H9 (cell line): ENCODE data around the gene MSI2. TPM values are rescaled to one million over a fixed set of nuclear protein-coding genes. Genes with fewer than 3 reads are reported as not detected.

Experiments
- DNase-seq: peaks from one replicate; pipeline ENCODE4 v3.0.0-alpha.2; 2017
- H2AFZ ChIP-seq: one replicate; pipeline ENCODE4 v1.6.1; 2013; ENCODE audit warnings: mild to moderate bottlenecking, low read length, control low read depth, moderate library complexity
- H2AK5ac ChIP-seq: 2 replicates; pipeline ENCODE4 v1.6.1; 2013; ENCODE audit warnings: low read length, control low read depth, mixed read lengths; ENCODE audit not compliant: insufficient read length
- H2BK120ac ChIP-seq: one replicate; pipeline ENCODE4 v1.6.1; 2013; ENCODE audit warnings: low read depth, mild to moderate bottlenecking, low read length, control low read depth, inconsistent platforms; ENCODE audit not compliant: poor library complexity, severe bottlenecking
- H2BK12ac ChIP-seq: 2 replicates; pipeline ENCODE4 v1.6.1; 2013; ENCODE audit warnings: low read length, control low read depth, mixed read lengths, low read depth; ENCODE audit not compliant: insufficient read length
- H2BK15ac ChIP-seq: 2 replicates; pipeline ENCODE4 v1.6.1; 2013; ENCODE audit warnings: low read depth, low read length, control low read depth
- H2BK20ac ChIP-seq: one replicate; pipeline ENCODE4 v1.6.1; 2013; ENCODE audit warnings: low read depth, mild to moderate bottlenecking, low read length, control low read depth, inconsistent platforms; ENCODE audit not compliant: poor library complexity, severe bottlenecking
- H2BK5ac ChIP-seq: 2 replicates; pipeline ENCODE4 v1.6.1; 2013; ENCODE audit warnings: low read length, control low read depth, mixed read lengths; ENCODE audit not compliant: insufficient read length
- H3K14ac ChIP-seq: 2 replicates; pipeline ENCODE4 v1.6.1; 2013; ENCODE audit warnings: low read length, control low read depth; ENCODE audit not compliant: insufficient read depth
- H3K18ac ChIP-seq: 2 replicates; pipeline ENCODE4 v1.6.1; 2013; ENCODE audit warnings: low read depth, mild to moderate bottlenecking, mixed read lengths, low read length, control low read depth; ENCODE audit not compliant: insufficient read length
- H3K23ac ChIP-seq: 2 replicates; pipeline ENCODE4 v1.6.1; 2013; ENCODE audit warnings: low read length, control low read depth, mixed read lengths, low read depth; ENCODE audit not compliant: insufficient read length
- H3K23me2 ChIP-seq: 2 replicates; pipeline ENCODE4 v1.6.1; 2013; ENCODE audit warnings: low read depth, mild to moderate bottlenecking, mixed read lengths, low read length, control low read depth; ENCODE audit not compliant: insufficient read length, poor library complexity, severe bottlenecking
- H3K27ac ChIP-seq: 2 replicates; pipeline ENCODE4 v1.5.1; 2013; ENCODE audit warnings: low read length, control low read depth, mixed read lengths, low read depth; ENCODE audit not compliant: insufficient read length
- H3K27me3 ChIP-seq: 2 replicates; pipeline ENCODE4 v1.6.1; 2013; ENCODE audit warnings: low read length, control low read depth, inconsistent platforms; ENCODE audit not compliant: insufficient read depth
- H3K4ac ChIP-seq: 2 replicates; pipeline ENCODE4 v1.6.1; 2013; ENCODE audit warnings: low read depth, mild to moderate bottlenecking, control low read depth, inconsistent platforms, low read length, moderate library complexity
- H3K4me1 ChIP-seq: 2 replicates; pipeline ENCODE4 v1.6.1; 2013; ENCODE audit warnings: low read length, control low read depth, inconsistent platforms; ENCODE audit not compliant: insufficient read depth
- H3K4me2 ChIP-seq: 2 replicates; pipeline ENCODE4 v1.6.1; 2013; ENCODE audit warnings: low read length, control low read depth, mixed read lengths; ENCODE audit not compliant: insufficient read length, insufficient read depth
- H3K56ac ChIP-seq: 2 replicates; pipeline ENCODE4 v1.6.1; 2013; ENCODE audit warnings: low read depth, mild to moderate bottlenecking, mixed read lengths, low read length, control low read depth; ENCODE audit not compliant: insufficient read length
- H3K79me1 ChIP-seq: 2 replicates; pipeline ENCODE4 v1.6.1; 2013; ENCODE audit warnings: low read depth, mild to moderate bottlenecking, moderate library complexity, low read length, control low read depth, inconsistent platforms; ENCODE audit not compliant: insufficient read depth, poor library complexity, severe bottlenecking
- H3K79me2 ChIP-seq: 2 replicates; pipeline ENCODE4 v1.6.1; 2013; ENCODE audit warnings: low read length, control low read depth, inconsistent platforms; ENCODE audit not compliant: insufficient read depth
- H3K9ac ChIP-seq: 2 replicates; pipeline ENCODE4 v1.6.1; 2013; ENCODE audit warnings: low read length, control low read depth, mixed read lengths; ENCODE audit not compliant: insufficient read length; ENCODE audit errors: extremely low read depth
- H3K9me3 ChIP-seq: one replicate; pipeline ENCODE4 v1.6.1; 2013; ENCODE audit warnings: low read depth, low read length, inconsistent platforms; ENCODE audit not compliant: control insufficient read depth
- H3T11ph ChIP-seq: one replicate; pipeline ENCODE4 v1.6.1; 2013; ENCODE audit warnings: mild to moderate bottlenecking, low read length, control low read depth, inconsistent platforms
- H4K20me1 ChIP-seq: one replicate; pipeline ENCODE4 v1.6.1; 2013; ENCODE audit not compliant: control insufficient read depth, insufficient read length, insufficient read depth
- H4K5ac ChIP-seq: 2 replicates; pipeline ENCODE4 v1.6.1; 2013; ENCODE audit warnings: low read depth, mild to moderate bottlenecking, mixed read lengths, low read length, control low read depth; ENCODE audit not compliant: insufficient read length
- H4K8ac ChIP-seq: replicated peaks from 2 replicates; pipeline ENCODE4 v1.6.1; 2013; ENCODE audit warnings: low read length, control low read depth, mixed read lengths, low read depth; ENCODE audit not compliant: insufficient read length
- H4K91ac ChIP-seq: 2 replicates; pipeline ENCODE4 v1.6.1; 2013; ENCODE audit warnings: low read depth, mild to moderate bottlenecking, moderate library complexity, mixed read lengths, low read length, control low read depth; ENCODE audit not compliant: insufficient read length
- H3K27ac Mint-ChIP-seq, 3 experiments: 2 replicates in 2 of 3; 3 replicates in 1 of 3; pipeline ENCODE4 v1.8.0; 2020 to 2021; ENCODE audit warnings: mixed read lengths in 3 of 3, mild to moderate bottlenecking in 1 of 3, moderate library complexity in 1 of 3
- H3K27me3 Mint-ChIP-seq: 2 replicates; pipeline ENCODE4 v1.8.0; 2021; ENCODE audit warnings: low read depth, mild to moderate bottlenecking, moderate library complexity, mixed read lengths
- H3K36me3 Mint-ChIP-seq, 3 experiments: 2 replicates in 2 of 3; 3 replicates in 1 of 3; pipeline ENCODE4 v1.8.0; 2020 to 2021; ENCODE audit warnings: low read depth in 3 of 3, mixed read lengths in 3 of 3; ENCODE audit not compliant: insufficient read depth in 1 of 3
- H3K4me1 Mint-ChIP-seq, 2 experiments: 2 replicates each; pipeline ENCODE4 v1.8.0; 2020; ENCODE audit warnings: mixed read lengths in 2 of 2
- H3K4me3 Mint-ChIP-seq, 2 experiments: 2 replicates in 1 of 2; 3 replicates in 1 of 2; pipeline ENCODE4 v1.8.0; 2020 to 2021; ENCODE audit warnings: mild to moderate bottlenecking in 2 of 2, mixed read lengths in 2 of 2, moderate library complexity in 1 of 2
- H3K9me3 Mint-ChIP-seq, 2 experiments: 2 replicates in 1 of 2; 3 replicates in 1 of 2; pipeline ENCODE4 v1.8.0; 2020; ENCODE audit warnings: mild to moderate bottlenecking in 2 of 2, mixed read lengths in 2 of 2, moderate library complexity in 1 of 2
- CTCF ChIP-seq: fragments of 200-600 bp; sonication (generic); conservative IDR thresholded peaks from 3 replicates; pipeline ENCODE4 v1.8.0; 2021; ENCODE audit warnings: antibody characterized with exemption, mild to moderate bottlenecking
- WGBS: extraction: QIAGEN DNeasy Blood & Tissue Kit; methylation state at CpG from one replicate; pipeline ENCODE4 v1.1.7; 2013; ENCODE audit warnings: missing lambda C conversion rate, low lambda C conversion rate, mixed read lengths; ENCODE audit not compliant: insufficient read length; ENCODE audit errors: extremely low coverage; 5-methylcytosine and 5-hydroxymethylcytosine counted together
- total RNA-seq: library from RNA; stranded (reverse); gene quantifications from 2 replicates; pipeline ENCODE4 v1.2.1, GENCODE V29; 2021

MSI2 gene
- total RNA-seq, 1 experiment from 2014 or later, result 98.5 TPM

GRCh38 chr17:57271821-57272220, 15.5 kb downstream of the MSI2 start:
- Mint-ChIP-seq H3K27me3 (no peaks in the 10 kb centered on the region), H3K4me3 (no peak overlapping the region), H3K4me1 (peaks cover 17 to 35% of the 10 kb centered on the region in 2 experiments), H3K36me3 (peaks cover 30 to 63% (median 53%) of the 10 kb centered on the region in 3 experiments), H3K9me3 (no peaks in the 10 kb centered on the region), H3K27ac (0 out of 7 replicates have a peak overlapping the region, but pooled peaks of 2 of the 3 experiments have one; percentile 20 to 33)
- Histone ChIP-seq H4K8ac (no peak overlapping the region), H2BK5ac (no peak overlapping the region), H3K56ac (no peak overlapping the region), H3K9ac (no peak overlapping the region), H3K27me3 (no peaks in the 10 kb centered on the region), H4K91ac (no peak overlapping the region), H2AFZ (no peak overlapping the region), H3K14ac (no peak overlapping the region), H3K27ac (no peak overlapping the region), H2AK5ac (no peak overlapping the region), H3K4me1 (0 out of 2 replicates have a peak, but pooled peaks cover 2% of the 10 kb centered on the region), H3K23ac (no peak overlapping the region), H2BK15ac (no peak overlapping the region), H3T11ph (no peak overlapping the region), H3K79me1 (no peaks in the 10 kb centered on the region), H3K9me3 (no peaks in the 10 kb centered on the region), H3K18ac (no peak overlapping the region), H2BK20ac (no peak overlapping the region), H4K5ac (no peak overlapping the region), H2BK120ac (no peak overlapping the region), H3K23me2 (no peaks in the 10 kb centered on the region), H3K4ac (no peak overlapping the region), H2BK12ac (no peak overlapping the region), H3K79me2 (no peaks in the 10 kb centered on the region), H3K4me2 (no peak overlapping the region), H4K20me1 (peaks cover 3% of the 10 kb centered on the region)
- no CpG with 5 or more reads among the region's 6 CpGs for WGBS
- TF ChIP-seq CTCF, result no peak
- no peak for DNase-seq
